SU-DHL-6 (cell line): ENCODE data around the gene SLC38A3.

Source experiments
- H2AFZ ChIP-seq: fragments of 200-600 bp; sonication (generic); 2 replicates; pipeline ENCODE4 v1.6.1; 2014; ENCODE audit warnings: low read depth, mild to moderate bottlenecking, moderate library complexity, mixed read lengths, antibody characterized with exemption, low read length; ENCODE audit not compliant: severe bottlenecking
- H3F3A ChIP-seq: fragments of 200-600 bp; shearing (Covaris generic); 2 replicates; pipeline ENCODE4 v1.6.0; 2016; ENCODE audit warnings: antibody characterized with exemption, mild to moderate bottlenecking; ENCODE audit not compliant: insufficient read depth
- H3K27ac ChIP-seq: fragments of 200-600 bp; sonication (generic); 2 replicates; pipeline ENCODE4 v1.5.1; 2016; ENCODE audit warnings: low read depth, mild to moderate bottlenecking, low read length, moderate library complexity, mixed read lengths
- H3K27me3 ChIP-seq: fragments of 200-600 bp; sonication (generic), shearing (Covaris generic); 2 replicates; pipeline ENCODE4 v1.6.0; 2014; ENCODE audit warnings: mild to moderate bottlenecking, low read length
- H3K36me3 ChIP-seq: fragments of 200-600 bp; sonication (generic); 2 replicates; pipeline ENCODE4 v1.6.1; 2014; ENCODE audit warnings: mild to moderate bottlenecking, low read length, mixed read lengths
- H3K4me2 ChIP-seq: fragments of 300-600, 200-600 bp; shearing (Covaris generic), sonication (generic); 2 replicates; pipeline ENCODE4 v1.6.0; 2014; ENCODE audit warnings: low read length, low read depth, mild to moderate bottlenecking; ENCODE audit not compliant: poor library complexity, severe bottlenecking
- H3K4me3 ChIP-seq: fragments of 200-600 bp; sonication (generic); 2 replicates; pipeline ENCODE4 v1.5.1; 2014; ENCODE audit warnings: antibody characterized with exemption, low read length, mild to moderate bottlenecking, mixed read lengths; ENCODE audit not compliant: insufficient read depth, poor library complexity, severe bottlenecking
- H3K79me2 ChIP-seq: fragments of 200-600 bp; sonication (generic); 2 replicates; pipeline ENCODE4 v1.6.1; 2014; ENCODE audit warnings: mild to moderate bottlenecking, low read length, moderate library complexity; ENCODE audit not compliant: insufficient read depth
- H3K9ac ChIP-seq: fragments of 200-600 bp; sonication (generic); 2 replicates; pipeline ENCODE4 v1.7.0; 2014; ENCODE audit warnings: mild to moderate bottlenecking, low read length
- H3K9me2 ChIP-seq: fragments of 200-600 bp; sonication (generic); replicated peaks from 2 replicates; pipeline ENCODE4 v1.6.1; 2014; ENCODE audit warnings: low read length; ENCODE audit not compliant: insufficient read depth
- H3K9me3 ChIP-seq: fragments of 200-600 bp; sonication (generic); 2 replicates; pipeline ENCODE4 v1.6.1; 2014; ENCODE audit warnings: low read length, mixed read lengths; ENCODE audit not compliant: insufficient read depth
- H4K20me1 ChIP-seq: fragments of 200-600 bp; sonication (generic); 2 replicates; pipeline ENCODE4 v1.6.1; 2014; ENCODE audit warnings: low read depth, mild to moderate bottlenecking, antibody characterized with exemption, low read length, moderate library complexity, mixed read lengths
- CTCF ChIP-seq: fragments of 200-600 bp; sonication (generic); IDR thresholded peaks from one replicate; pipeline ENCODE4 v1.5.1; 2017; ENCODE audit warnings: antibody characterized with exemption, mild to moderate bottlenecking, low read length, moderate library complexity; ENCODE audit not compliant: insufficient read depth, poor library complexity, severe bottlenecking
- EZH2phosphoT487 ChIP-seq: fragments of 200-600 bp; sonication (generic), shearing (Covaris generic); conservative IDR thresholded peaks from 2 replicates; pipeline ENCODE4 v1.6.1; 2018; ENCODE audit warnings: mild to moderate bottlenecking, antibody characterized with exemption, low read length, moderate library complexity, mixed read lengths

SLC38A3 gene

GRCh38 chr3:50186096-50186495 lies 19.0 kb upstream of the SLC38A3 start:
- Histone ChIP-seq H3K36me3 (no peaks in the 10 kb centered on the region), H3K27me3 (no peaks in the 10 kb centered on the region), H3K4me3 (no peak overlapping the region), H3K9ac (no peak overlapping the region), H2AFZ (no peak overlapping the region), H4K20me1 (no peaks in the 10 kb centered on the region), H3K27ac (no peak overlapping the region), H3K9me3 (no peaks in the 10 kb centered on the region), H3K4me2 (no peak overlapping the region), H3K9me2 (no peaks in the 10 kb centered on the region), H3K79me2 (no peaks in the 10 kb centered on the region), H3F3A (no peaks in the 10 kb centered on the region)
- no peak for TF ChIP-seq CTCF
- no peak for TF ChIP-seq EZH2phosphoT487

GRCh38 chr3:50187750-50188149 lies 17.3 kb upstream of the SLC38A3 start:
- no peaks in the 10 kb centered on the region for H3F3A ChIP-seq

GRCh38 chr3:50189274-50189673 lies 15.8 kb upstream of the SLC38A3 start:
- no peaks in the 10 kb centered on the region for H3K36me3 ChIP-seq
- H3K4me2 ChIP-seq, result no peak overlapping the region
- no peaks in the 10 kb centered on the region for H3K79me2 ChIP-seq
- no peak overlapping the region for H3K4me3 ChIP-seq
- H4K20me1 ChIP-seq, result no peaks in the 10 kb centered on the region
- H3K27me3 ChIP-seq, result no peaks in the 10 kb centered on the region
- H2AFZ ChIP-seq, result no peak overlapping the region
- no peak overlapping the region for H3K9ac ChIP-seq
- H3K9me3 ChIP-seq, result no peaks in the 10 kb centered on the region
- no peak overlapping the region for H3K27ac ChIP-seq
- no peaks in the 10 kb centered on the region for H3K9me2 ChIP-seq
- peak; percentile 45 for TF ChIP-seq CTCF
- TF ChIP-seq EZH2phosphoT487, result no peak
- no peaks in the 10 kb centered on the region for H3F3A ChIP-seq

More at GRCh38 chr3:50187750-50188149, 17.3 kb upstream of the SLC38A3 start:
- Histone ChIP-seq H3K9me3 (no peaks in the 10 kb centered on the region), H3K36me3 (no peaks in the 10 kb centered on the region), H3K4me3 (no peak overlapping the region), H2AFZ (no peak overlapping the region), H3K9ac (no peak overlapping the region), H4K20me1 (no peaks in the 10 kb centered on the region), H3K9me2 (no peaks in the 10 kb centered on the region), H3K4me2 (no peak overlapping the region), H3K27ac (no peak overlapping the region), H3K27me3 (no peaks in the 10 kb centered on the region), H3K79me2 (no peaks in the 10 kb centered on the region)
- no peak for TF ChIP-seq CTCF
- TF ChIP-seq EZH2phosphoT487, result no peak

- H2AFZ ChIP-seq, result no peak overlapping the region
- no peak for TF ChIP-seq CTCF
- TF ChIP-seq EZH2phosphoT487, result no peak
- H3K9ac ChIP-seq, result no peak overlapping the region
- H4K20me1 ChIP-seq, result no peaks in the 10 kb centered on the region
- H3K27ac ChIP-seq, result no peak overlapping the region
- H3F3A ChIP-seq, result no peaks in the 10 kb centered on the region
- no peaks in the 10 kb centered on the region for H3K27me3 ChIP-seq
- H3K4me3 ChIP-seq, result no peak overlapping the region
- no peak overlapping the region for H3K4me2 ChIP-seq
- H3K9me3 ChIP-seq, result no peaks in the 10 kb centered on the region
- no peaks in the 10 kb centered on the region for H3K36me3 ChIP-seq
- no peaks in the 10 kb centered on the region for H3K79me2 ChIP-seq
- no peaks in the 10 kb centered on the region for H3K9me2 ChIP-seq
These were observed 15.1 kb upstream of the SLC38A3 start for GRCh38 chr3:50189989-50190388.
